Lower lobe of right lung (tissue), 2 donors: ENCODE results near the gene ASTL. TPM values are rescaled to one million over a fixed set of nuclear protein-coding genes. Genes with fewer than 3 reads are reported as not detected.
A peak's percentile ranks its signal among the peaks of the same experiment; 100 is the strongest.

Experiments
- ATAC-seq, 2 donors: fragments of 200-7000 bp; cut with Tn5 transposase; one replicate each; pipeline ENCODE4 v1.9.1; 2020 to 2022; ENCODE audit warnings: mild to moderate bottlenecking in 2 of 2, moderate library complexity in 2 of 2
- DNase-seq: peaks from one replicate; pipeline ENCODE4 v3.0.0-alpha.2; 2020
- H3K27ac ChIP-seq: fragments of 200-600 bp; one replicate; pipeline ENCODE4 v1.8.0; 2022
- H3K27me3 ChIP-seq: fragments of 200-600 bp; one replicate; pipeline ENCODE4 v1.8.0; 2022; ENCODE audit warnings: low read depth
- H3K36me3 ChIP-seq: fragments of 200-600 bp; one replicate; pipeline ENCODE4 v1.8.0; 2022; ENCODE audit warnings: mild to moderate bottlenecking
- H3K4me1 ChIP-seq: fragments of 200-600 bp; one replicate; pipeline ENCODE4 v1.8.0; 2022
- H3K4me3 ChIP-seq: fragments of 200-600 bp; one replicate; pipeline ENCODE4 v1.8.0; 2022; ENCODE audit warnings: mild to moderate bottlenecking
- H3K9me3 ChIP-seq: fragments of 200-600 bp; one replicate; pipeline ENCODE4 v1.8.0; 2022
- intact Hi-C: fragments of 100-400 bp; cut with DNase I; formaldehyde crosslinking; loops from one replicate; pipeline ENCODE4 v1.11.0; 2022
- total RNA-seq: library from RNA; stranded (reverse); fragmentation: NEBNext Ultra II Directional; extraction: Animal tissue kit (Norgen Biotek cat#: 25700); gene quantifications from one replicate; pipeline ENCODE4 v1.2.1, GENCODE V29; 2021
- TF ChIP-seq, protein P1 (sequence below): fragments of 200-600 bp; IDR thresholded peaks from one replicate; pipeline ENCODE4 v1.8.0; 2022; ENCODE audit warnings: antibody characterized with exemption, mild to moderate bottlenecking
- donor health status: DM: no; HTN: yes; CAD: no; lungs with severe emphysema.

ASTL gene
- total RNA-seq, 1 donor from 2014 or later, result not detected

DNA sequence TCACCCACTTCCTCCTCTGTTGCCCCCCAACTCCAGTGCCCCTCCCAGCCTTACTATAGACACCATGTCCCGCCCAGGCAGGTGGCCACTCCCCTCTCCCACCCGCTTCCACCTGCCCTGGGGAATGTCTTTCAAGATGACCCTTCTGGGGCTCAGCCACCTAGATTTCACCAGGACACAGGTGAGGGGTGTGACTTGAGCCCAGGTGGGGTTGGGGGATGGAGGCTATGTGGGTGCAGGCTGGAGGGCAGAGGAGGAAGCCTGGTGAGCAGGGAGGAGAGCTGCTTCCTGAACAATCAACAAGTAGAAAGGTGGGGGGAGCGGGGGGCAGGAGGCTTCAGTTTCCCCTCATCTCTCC is 30.6 kb downstream of the ASTL start:
- Histone ChIP-seq H3K4me3 (no peak overlapping the region), H3K4me1 (no peaks in the 10 kb centered on the region), H3K36me3 (no peaks in the 10 kb centered on the region), H3K27ac (no peak overlapping the region), H3K9me3 (peaks cover 9% of the 10 kb centered on the region), H3K27me3 (peaks cover 6% of the 10 kb centered on the region)
- DNase-seq, result peak; percentile 23
- TF ChIP-seq, protein P1, sequence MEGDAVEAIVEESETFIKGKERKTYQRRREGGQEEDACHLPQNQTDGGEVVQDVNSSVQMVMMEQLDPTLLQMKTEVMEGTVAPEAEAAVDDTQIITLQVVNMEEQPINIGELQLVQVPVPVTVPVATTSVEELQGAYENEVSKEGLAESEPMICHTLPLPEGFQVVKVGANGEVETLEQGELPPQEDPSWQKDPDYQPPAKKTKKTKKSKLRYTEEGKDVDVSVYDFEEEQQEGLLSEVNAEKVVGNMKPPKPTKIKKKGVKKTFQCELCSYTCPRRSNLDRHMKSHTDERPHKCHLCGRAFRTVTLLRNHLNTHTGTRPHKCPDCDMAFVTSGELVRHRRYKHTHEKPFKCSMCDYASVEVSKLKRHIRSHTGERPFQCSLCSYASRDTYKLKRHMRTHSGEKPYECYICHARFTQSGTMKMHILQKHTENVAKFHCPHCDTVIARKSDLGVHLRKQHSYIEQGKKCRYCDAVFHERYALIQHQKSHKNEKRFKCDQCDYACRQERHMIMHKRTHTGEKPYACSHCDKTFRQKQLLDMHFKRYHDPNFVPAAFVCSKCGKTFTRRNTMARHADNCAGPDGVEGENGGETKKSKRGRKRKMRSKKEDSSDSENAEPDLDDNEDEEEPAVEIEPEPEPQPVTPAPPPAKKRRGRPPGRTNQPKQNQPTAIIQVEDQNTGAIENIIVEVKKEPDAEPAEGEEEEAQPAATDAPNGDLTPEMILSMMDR, result no peak
- no peak for ATAC-seq
- intact Hi-C loops, result no loop called here

DNA sequence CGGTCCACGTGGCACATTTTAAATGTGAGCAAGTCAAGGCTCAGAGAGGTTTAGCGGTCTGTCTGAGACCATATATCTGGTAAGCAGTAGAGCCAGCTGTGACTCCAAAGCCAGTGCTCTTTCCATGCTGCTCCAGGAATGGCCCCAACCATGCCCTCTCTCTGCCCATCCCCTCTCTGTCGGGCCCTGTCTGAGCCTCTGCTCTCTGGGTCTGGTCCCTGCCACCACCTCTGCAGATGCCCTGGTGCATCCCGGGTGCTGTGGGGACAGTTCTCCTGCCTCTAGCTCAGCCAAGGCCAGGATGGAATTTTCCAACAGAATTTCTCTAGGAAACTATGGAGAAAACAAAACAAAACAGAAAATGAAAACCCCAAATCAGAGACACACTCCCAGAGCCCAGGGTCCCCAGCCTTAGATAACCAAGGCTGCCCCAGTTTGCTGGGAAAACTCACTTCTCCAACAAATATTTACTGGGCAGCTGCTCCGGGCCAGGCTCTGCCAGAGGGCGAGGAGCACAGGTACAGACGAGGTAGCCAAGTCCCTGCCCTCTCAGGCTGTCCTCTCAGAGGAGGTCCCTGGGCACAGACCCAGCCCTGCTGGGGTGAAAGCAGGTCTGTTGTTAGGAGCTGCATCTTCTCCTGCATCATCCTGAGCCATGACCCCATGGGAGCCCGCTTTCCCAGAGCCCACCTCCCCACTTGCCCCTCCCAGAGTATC is 31.2 kb downstream of the ASTL start:
- intact Hi-C loops, result no loop called here
- peaks cover 6% of the 10 kb centered on the region for H3K27me3 ChIP-seq
- no peak overlapping the region for H3K4me3 ChIP-seq
- no peak overlapping the region for H3K27ac ChIP-seq
- no peaks in the 10 kb centered on the region for H3K4me1 ChIP-seq
- no peaks in the 10 kb centered on the region for H3K36me3 ChIP-seq
- no peak for ATAC-seq
- TF ChIP-seq, protein P1, result no peak
- H3K9me3 ChIP-seq, result peaks cover 9% of the 10 kb centered on the region
- DNase-seq, result peak; percentile 17

DNA sequence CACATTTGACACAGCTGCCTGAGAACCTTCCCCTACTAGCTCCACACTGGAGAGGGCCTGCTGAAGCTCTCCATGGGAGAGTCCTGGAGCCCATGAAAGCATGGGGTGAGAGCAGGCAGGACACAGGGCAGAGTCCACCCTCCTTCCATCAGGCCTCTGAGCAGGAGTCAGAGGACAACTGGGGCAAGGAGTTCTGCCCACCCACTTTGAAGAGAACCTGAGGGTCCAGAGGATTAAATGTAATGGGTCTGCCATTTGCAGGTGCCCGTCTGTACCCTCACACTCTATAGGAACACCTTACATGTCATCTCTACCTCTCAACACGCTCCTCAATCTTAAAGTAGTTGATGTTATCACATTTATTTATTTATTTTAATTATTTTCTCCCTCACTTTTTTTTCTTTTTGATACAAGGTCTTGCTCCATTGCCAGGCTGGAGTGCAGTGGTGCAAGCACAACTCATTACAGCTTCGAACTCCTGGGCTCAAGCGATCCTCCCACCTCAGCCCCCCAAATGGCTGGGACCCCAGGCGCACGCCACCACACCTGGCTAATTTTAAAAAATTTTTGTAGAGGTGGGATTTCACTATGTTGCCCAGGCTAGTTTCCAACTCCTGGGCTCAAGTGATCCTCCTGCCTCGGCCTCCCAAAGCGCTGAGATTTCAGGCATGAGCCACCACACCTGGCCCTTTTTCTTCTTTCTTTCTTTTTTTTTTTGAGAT is 32.1 kb downstream of the ASTL start:
- DNase-seq (peak; percentile 14), ATAC-seq (no peak)
- TF ChIP-seq, protein P1, result no peak
- H3K4me1 ChIP-seq, result no peaks in the 10 kb centered on the region
- H3K27me3 ChIP-seq, result peaks cover 6% of the 10 kb centered on the region
- H3K4me3 ChIP-seq, result no peak overlapping the region
- H3K9me3 ChIP-seq, result peaks cover 9% of the 10 kb centered on the region
- intact Hi-C loops, result no loop called here
- H3K27ac ChIP-seq, result no peak overlapping the region
- H3K36me3 ChIP-seq, result no peaks in the 10 kb centered on the region

- no peak overlapping the region for H3K27ac ChIP-seq
- no peak for ATAC-seq
- H3K4me3 ChIP-seq, result no peak overlapping the region
- DNase-seq, result peak; percentile 19
- peaks cover under 1% of the 10 kb centered on the region for H3K4me1 ChIP-seq
- no peaks in the 10 kb centered on the region for H3K36me3 ChIP-seq
- peaks cover 9% of the 10 kb centered on the region for H3K9me3 ChIP-seq
- TF ChIP-seq, protein P1, result no peak
- peaks cover 6% of the 10 kb centered on the region for H3K27me3 ChIP-seq
- intact Hi-C loops, result no loop called here
Measured at GRCh38 chr2:96105152-96105915, 33.0 kb downstream of the ASTL start.

DNA sequence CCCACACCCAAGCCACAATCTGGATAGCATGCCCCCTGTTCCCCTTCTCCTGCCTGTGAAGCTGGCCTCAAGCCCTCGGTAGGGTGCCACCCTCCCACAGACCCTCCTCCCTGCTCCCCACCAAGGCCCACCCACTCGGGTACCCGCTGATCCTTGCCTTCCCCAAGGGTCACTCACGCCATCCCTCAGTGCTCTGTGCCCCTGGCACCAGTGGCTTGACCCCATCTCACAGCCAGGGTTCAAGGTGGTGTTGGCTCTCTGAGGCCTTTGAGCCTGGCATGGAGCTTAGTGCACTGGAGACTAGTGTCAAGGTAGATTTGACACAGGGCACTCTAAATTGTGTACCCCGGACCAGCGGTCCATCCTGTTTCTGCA is 33.8 kb downstream of the ASTL start:
- peak; percentile 30 for DNase-seq
- TF ChIP-seq, protein P1, result no peak
- Histone ChIP-seq H3K27ac (no peak overlapping the region), H3K36me3 (no peaks in the 10 kb centered on the region), H3K9me3 (peaks cover 9% of the 10 kb centered on the region), H3K4me1 (peaks cover 4% of the 10 kb centered on the region), H3K4me3 (no peak overlapping the region), H3K27me3 (peaks cover 6% of the 10 kb centered on the region)
- intact Hi-C loops, result no loop called here
- no peak for ATAC-seq
